ENCODE data around the gene SMARCAL1. TPM values are rescaled to one million over a fixed set of nuclear protein-coding genes. Genes with fewer than 3 reads are reported as not detected.

SMARCAL1 gene
- total RNA-seq, 1 experiment from 2014 or later: 22.1 TPM

GRCh38 chr2:216424274-216424673 is 12.0 kb downstream of the SMARCAL1 start:
- H3K4me3 Mint-ChIP-seq (ENCODE audit: unreplicated experiment): no peak overlapping the region
- H3K9me3 Mint-ChIP-seq (ENCODE audit: unreplicated experiment): no peaks in the 10 kb centered on the region
- ChIA-PET POLR2A (no interaction called here), CTCF (no interaction called here)
- no peak overlapping the region for H3K27ac Mint-ChIP-seq (ENCODE audit: low read depth, unreplicated experiment)
- no TSS peak for BruUV-seq (replicated peaks)
- H3K4me1 Mint-ChIP-seq (ENCODE audit: insufficient read depth, unreplicated experiment): peaks cover 11% of the 10 kb centered on the region
- H3K27me3 Mint-ChIP-seq (ENCODE audit: insufficient read depth, unreplicated experiment): no peaks in the 10 kb centered on the region
- intact Hi-C loops (cut with micrococcal nuclease): no loop called here
- peaks cover 80% of the 10 kb centered on the region for H3K36me3 Mint-ChIP-seq (ENCODE audit: insufficient read depth, unreplicated experiment)
- DNase-seq (ENCODE audit: unreplicated experiment): no peak
- TF ChIP-seq CTCF (IDR thresholded peaks at IDR 0.05; ENCODE audit: unreplicated experiment): no peak

DNA sequence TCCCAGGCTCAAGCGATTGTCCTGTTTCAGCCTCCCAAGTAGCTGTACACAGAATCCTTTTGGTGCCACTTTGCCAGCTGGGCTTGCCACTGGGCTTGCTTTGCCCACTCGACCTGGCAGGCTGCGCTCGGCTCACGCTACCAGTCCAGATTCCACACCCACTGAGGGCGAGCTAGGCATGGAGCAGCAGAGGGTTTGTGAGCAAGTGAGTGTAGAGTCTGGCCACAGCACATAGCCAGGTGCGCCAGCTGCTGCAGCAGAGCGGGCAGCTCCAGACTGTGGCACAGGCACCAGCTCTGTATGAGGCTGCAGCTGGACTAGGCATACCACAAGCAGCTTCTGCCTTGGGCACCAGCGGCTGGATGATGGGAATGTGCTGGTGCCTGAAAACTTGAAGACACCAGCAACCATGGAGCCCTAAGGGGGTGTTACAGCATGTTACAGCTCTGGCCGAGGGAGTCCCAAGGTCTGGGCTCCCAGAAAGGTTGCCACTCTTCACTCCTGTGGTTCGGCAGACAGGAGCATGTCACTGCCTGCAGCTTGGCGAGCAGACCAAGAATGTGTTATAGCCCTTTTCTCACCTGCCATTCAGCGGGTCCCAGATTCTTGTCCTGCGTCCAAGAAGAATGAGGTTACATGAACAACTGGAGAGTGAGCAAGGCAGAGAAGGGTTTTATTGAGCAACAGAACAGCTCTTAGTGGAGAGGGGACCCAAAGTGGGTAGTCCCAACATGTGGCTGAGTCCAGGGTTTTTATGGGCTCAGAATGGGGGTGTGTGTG is 12.9 kb downstream of the SMARCAL1 start:
- TF ChIP-seq CTCF (IDR thresholded peaks at IDR 0.05; ENCODE audit: unreplicated experiment): no peak
- Mint-ChIP-seq H3K27me3 (ENCODE audit: insufficient read depth, unreplicated experiment) (no peaks in the 10 kb centered on the region), H3K9me3 (ENCODE audit: unreplicated experiment) (no peaks in the 10 kb centered on the region), H3K36me3 (ENCODE audit: insufficient read depth, unreplicated experiment) (peaks cover 80% of the 10 kb centered on the region), H3K4me3 (ENCODE audit: unreplicated experiment) (no peak overlapping the region), H3K27ac (ENCODE audit: low read depth, unreplicated experiment) (no peak overlapping the region), H3K4me1 (ENCODE audit: insufficient read depth, unreplicated experiment) (peaks cover 11% of the 10 kb centered on the region)
- POLR2A ChIA-PET: interaction anchor here (0.6 kb wide), 2 partner anchors 9 to 1845 kb away, joined by 3 read pairs; partner anchors contain the start of genes AAMP and PNKD
- intact Hi-C loops (cut with micrococcal nuclease): no loop called here
- no TSS peak for BruUV-seq (replicated peaks)
- CTCF ChIA-PET: interaction anchor here (0.5 to 0.8 kb wide), 3 partner anchors 15 to 494 kb away, joined by 3 read pairs; no protein-coding TSS in a partner anchor
- DNase-seq (ENCODE audit: unreplicated experiment): no peak

DNA sequence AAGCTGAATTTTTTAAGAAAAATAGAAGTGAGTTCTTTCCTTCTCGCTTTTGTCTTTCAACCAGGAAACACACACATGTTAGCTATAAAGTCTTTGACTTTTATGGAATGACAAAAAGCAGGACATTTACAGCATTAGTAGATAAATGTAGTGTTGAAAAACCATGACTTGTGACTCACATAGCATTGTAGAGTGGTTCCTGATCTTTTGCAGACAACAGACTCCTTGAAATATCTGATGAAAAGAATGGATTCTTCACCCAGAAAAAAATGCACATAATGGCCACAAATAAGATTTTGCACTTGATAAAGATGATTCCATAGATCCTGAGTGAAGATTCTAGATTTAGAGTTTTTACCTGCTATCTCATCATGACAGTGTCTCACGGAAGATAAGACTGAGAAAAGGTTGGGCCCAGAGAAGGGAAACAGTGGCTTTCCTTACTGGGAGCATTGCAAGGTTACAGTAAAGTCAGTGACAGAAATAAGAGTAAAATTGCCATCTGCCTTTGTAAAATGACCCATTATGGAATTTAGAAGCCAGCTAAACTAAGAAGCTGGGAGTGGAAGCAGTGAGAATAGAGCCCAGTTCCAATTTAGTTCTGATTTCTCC is 14.0 kb downstream of the SMARCAL1 start:
- Mint-ChIP-seq H3K27ac (ENCODE audit: low read depth, unreplicated experiment) (peak overlapping the region; percentile 14), H3K4me1 (ENCODE audit: insufficient read depth, unreplicated experiment) (peaks cover 11% of the 10 kb centered on the region), H3K4me3 (ENCODE audit: unreplicated experiment) (no peak overlapping the region), H3K9me3 (ENCODE audit: unreplicated experiment) (no peaks in the 10 kb centered on the region), H3K36me3 (ENCODE audit: insufficient read depth, unreplicated experiment) (peaks cover 80% of the 10 kb centered on the region), H3K27me3 (ENCODE audit: insufficient read depth, unreplicated experiment) (no peaks in the 10 kb centered on the region)
- DNase-seq (ENCODE audit: unreplicated experiment): no peak
- POLR2A ChIA-PET: interaction anchor here (0.6 kb wide), 2 partner anchors 8 to 1844 kb away, joined by 3 read pairs; partner anchors contain the start of genes AAMP and PNKD
- CTCF ChIA-PET: no interaction called here
- intact Hi-C loops (cut with micrococcal nuclease): no loop called here
- no peak for TF ChIP-seq CTCF (IDR thresholded peaks at IDR 0.05; ENCODE audit: unreplicated experiment)
- no TSS peak for BruUV-seq (replicated peaks)

DNA sequence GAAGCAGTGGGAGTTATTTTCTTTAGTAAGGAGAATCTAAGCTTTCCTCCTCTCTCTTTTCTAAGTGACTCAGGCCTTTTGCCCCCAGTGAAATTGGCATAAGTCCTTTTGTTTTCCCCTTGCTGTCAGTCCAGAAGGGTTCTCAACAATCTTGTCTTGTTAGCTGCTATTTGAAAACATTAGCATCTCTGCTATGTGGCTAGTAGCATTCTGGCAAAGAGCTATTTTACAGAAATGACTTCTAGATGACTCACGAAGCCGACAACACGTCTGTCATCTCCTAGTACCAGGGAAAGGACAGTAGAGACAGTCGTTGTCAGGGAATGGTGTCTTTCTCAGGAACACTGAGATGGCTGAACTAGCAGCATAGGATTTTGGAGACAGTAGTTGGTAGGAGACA is 14.7 kb downstream of the SMARCAL1 start:
- ChIA-PET CTCF (no interaction called here), POLR2A (no interaction called here)
- Mint-ChIP-seq H3K4me1 (ENCODE audit: insufficient read depth, unreplicated experiment) (peaks cover 11% of the 10 kb centered on the region), H3K27me3 (ENCODE audit: insufficient read depth, unreplicated experiment) (no peaks in the 10 kb centered on the region), H3K27ac (ENCODE audit: low read depth, unreplicated experiment) (peak overlapping the region; percentile 14), H3K9me3 (ENCODE audit: unreplicated experiment) (no peaks in the 10 kb centered on the region), H3K36me3 (ENCODE audit: insufficient read depth, unreplicated experiment) (peaks cover 75% of the 10 kb centered on the region), H3K4me3 (ENCODE audit: unreplicated experiment) (no peak overlapping the region)
- intact Hi-C loops (cut with micrococcal nuclease): no loop called here
- no peak for TF ChIP-seq CTCF (IDR thresholded peaks at IDR 0.05; ENCODE audit: unreplicated experiment)
- peak; percentile 48 for DNase-seq (ENCODE audit: unreplicated experiment)
- no TSS peak for BruUV-seq (replicated peaks)

All from MCF 10A (cell line).